ENCODE measurements around the gene CRTAC1.

GRCh38 chr10:97820096-97820704 is 210.2 kb downstream of the CRTAC1 start:
- no peak for TF ChIP-seq CTCF (IDR thresholded peaks at IDR 0.05)
- TF ChIP-seq CBFB (CRISPR knock-in tag; IDR thresholded peaks at IDR 0.05; ENCODE audit: low read depth), result no peak
- no peak for TF ChIP-seq ZNF263 (CRISPR knock-in tag; IDR thresholded peaks at IDR 0.05; ENCODE audit: low read depth)

Data from WTC11 (cell line).